GM12874 (cell line): ENCODE results near the gene CES3.
A peak's percentile ranks its signal among the peaks of the same experiment; 100 is the strongest.

Experiments used
- CTCF ChIP-seq: IDR thresholded peaks from 2 replicates; pipeline ENCODE4 v1.5.1; 2011; ENCODE audit warnings: low read depth, mild to moderate bottlenecking, control low read depth, low read length, moderate library complexity; ENCODE audit not compliant: insufficient read depth

Gene CES3

GRCh38 chr16:66948837-66949225, 12.2 kb upstream of the CES3 start:
- no peak for TF ChIP-seq CTCF

GRCh38 chr16:66949472-66949871, 11.6 kb upstream of the CES3 start:
- TF ChIP-seq CTCF = no peak

- TF ChIP-seq CTCF = no peak
Observed at GRCh38 chr16:66950437-66950836, 10.6 kb upstream of the CES3 start.

GRCh38 chr16:66950971-66951790, 9.9 kb upstream of the CES3 start:
- TF ChIP-seq CTCF = no peak

- no peak for TF ChIP-seq CTCF
Observed at GRCh38 chr16:66952430-66953110, 8.5 kb upstream of the CES3 start.

- no peak for TF ChIP-seq CTCF
Observed at GRCh38 chr16:66953462-66954096, 7.5 kb upstream of the CES3 start.

GRCh38 chr16:66954097-66954659, 6.9 kb upstream of the CES3 start:
- peak; percentile 75 for TF ChIP-seq CTCF
